CD8-positive, alpha-beta memory T cell (primary cell): ENCODE results near the gene CTDSP2. TPM values are rescaled to one million over a fixed set of nuclear protein-coding genes. Genes with fewer than 3 reads are reported as not detected.
"Not testable (repeated sequence)": the region's sequence is repeated elsewhere in the genome, so short reads cannot be mapped to it uniquely, and the experiment has no call there.

Source experiments
- CTCF ChIA-PET: fragments of 350-600 bp; sonication (Branson Sonifier 250); formaldehyde crosslinking; loops from one replicate; lab custom pipeline; 2021; ENCODE audit warnings: antibody characterized with exemption; lab: Charles Lee
- POLR2A ChIA-PET: fragments of 350-600 bp; sonication (Branson Sonifier 250); formaldehyde crosslinking; loops from one replicate; lab custom pipeline; 2021; ENCODE audit warnings: antibody characterized with exemption; lab: Charles Lee
- DNase-seq, 5 donors: peaks; one replicate each; pipeline versions ENCODE4 v3.0.0 to v3.0.0-alpha.2; 2020 to 2022; ENCODE audit warnings: mixed read lengths in 1 of 5
- H3K27ac ChIP-seq: one replicate; pipeline ENCODE4 v1.7.0; 2013; ENCODE audit warnings: low read depth, mild to moderate bottlenecking, low read length, moderate library complexity
- H3K27me3 ChIP-seq: 2 replicates; pipeline ENCODE4 v1.7.0; 2013; ENCODE audit warnings: low read length, mild to moderate bottlenecking; ENCODE audit not compliant: insufficient read depth, poor library complexity, severe bottlenecking
- H3K36me3 ChIP-seq: 2 replicates; pipeline ENCODE4 v1.7.0; 2013; ENCODE audit warnings: mild to moderate bottlenecking, low read length, moderate library complexity; ENCODE audit not compliant: insufficient read depth
- H3K4me1 ChIP-seq: 2 replicates; pipeline ENCODE4 v1.7.0; 2013; ENCODE audit warnings: mild to moderate bottlenecking, low read length, moderate library complexity; ENCODE audit not compliant: insufficient read depth
- H3K4me3 ChIP-seq: 2 replicates; pipeline ENCODE4 v1.7.0; 2013; ENCODE audit warnings: mild to moderate bottlenecking, low read length
- H3K9me3 ChIP-seq: 2 replicates; pipeline ENCODE4 v1.7.0; 2013; ENCODE audit warnings: mild to moderate bottlenecking, low read length
- H3K27ac Mint-ChIP-seq, 8 donors: one replicate each; pipeline ENCODE4 v1.8.0; 2020 to 2021; ENCODE audit warnings: mixed read lengths in 8 of 8, mild to moderate bottlenecking in 6 of 8, inconsistent platforms in 3 of 8, moderate library complexity in 3 of 8
- H3K27me3 Mint-ChIP-seq, 2 donors: one replicate each; pipeline ENCODE4 v1.8.0; 2020 to 2021; ENCODE audit warnings: mixed read lengths in 2 of 2, mild to moderate bottlenecking in 1 of 2, moderate library complexity in 1 of 2
- H3K36me3 Mint-ChIP-seq, 3 donors: one replicate each; pipeline ENCODE4 v1.8.0; 2020 to 2021; ENCODE audit warnings: mixed read lengths in 3 of 3, inconsistent platforms in 1 of 3, mild to moderate bottlenecking in 1 of 3
- H3K4me1 Mint-ChIP-seq, 3 donors: one replicate each; pipeline ENCODE4 v1.8.0; 2020 to 2021; ENCODE audit warnings: mixed read lengths in 3 of 3, inconsistent platforms in 1 of 3, mild to moderate bottlenecking in 1 of 3
- H3K4me3 Mint-ChIP-seq, 7 donors: one replicate each; pipeline ENCODE4 v1.8.0; 2020 to 2021; ENCODE audit warnings: mixed read lengths in 7 of 7, mild to moderate bottlenecking in 6 of 7, moderate library complexity in 4 of 7, inconsistent platforms in 2 of 7
- H3K9me3 Mint-ChIP-seq, 5 donors: one replicate each; pipeline ENCODE4 v1.8.0; 2020 to 2022; ENCODE audit warnings: mixed read lengths in 5 of 5, mild to moderate bottlenecking in 3 of 5, moderate library complexity in 2 of 5, inconsistent platforms in 1 of 5
- polyA plus RNA-seq: library from polyadenylated mRNA; unstranded; fragments of 300-500 nt; fragmentation: Illumina TruSeq; gene quantifications from one replicate; pipeline ENCODE4 v1.2.3, GENCODE V29; 2021
- total RNA-seq, 2 experiments: library from RNA; stranded (reverse); gene quantifications; one replicate each; pipeline ENCODE4 v1.2.3, GENCODE V29; 2021

CTDSP2 gene
- total and polyA plus RNA-seq, 3 experiments from 2014 or later, result 55.0 to 76.4 (median 72.8) TPM

GRCh38 chr12:57822392-57823130 is 24.0 kb downstream of the CTDSP2 start:
- H3K9me3 ChIP-seq, result no peaks in the 10 kb centered on the region
- Mint-ChIP-seq H3K27me3 (peaks cover 0 to 2% of the 10 kb centered on the region in 2 donors), H3K27ac (peak overlapping the region in 3 of 8 donors; percentile 44 to 79 (median 47)), H3K9me3 (no peaks in the 10 kb centered on the region), H3K36me3 (peaks cover 5 to 84% (median 14%) of the 10 kb centered on the region in 3 donors), H3K4me3 (no peak overlapping the region), H3K4me1 (peaks cover 0 to 8% (median 4%) of the 10 kb centered on the region in 3 donors)
- H3K4me1 ChIP-seq, result no peaks in the 10 kb centered on the region
- DNase-seq, result no peak
- no peaks in the 10 kb centered on the region for H3K27me3 ChIP-seq
- no peak overlapping the region for H3K27ac ChIP-seq
- no peak overlapping the region for H3K4me3 ChIP-seq
- H3K36me3 ChIP-seq, result peaks cover 62% of the 10 kb centered on the region
- ChIA-PET CTCF (interaction anchor here (1.3 kb wide), 1 partner anchor 82 kb away, joined by 3 read pairs; no protein-coding TSS in a partner anchor), POLR2A (no interaction called here)

- H3K27me3 ChIP-seq, result no peaks in the 10 kb centered on the region
- Mint-ChIP-seq H3K4me1 (peaks cover 0 to 8% (median 4%) of the 10 kb centered on the region in 3 donors), H3K9me3 (no peaks in the 10 kb centered on the region), H3K27me3 (peaks cover 0 to 2% of the 10 kb centered on the region in 2 donors), H3K27ac (peak overlapping the region in 2 of 8 donors; percentile 46 to 93), H3K4me3 (no peak overlapping the region), H3K36me3 (peaks cover 5 to 75% (median 14%) of the 10 kb centered on the region in 3 donors)
- no peak overlapping the region for H3K27ac ChIP-seq
- ChIA-PET CTCF (no interaction called here), POLR2A (no interaction called here)
- no peak overlapping the region for H3K4me3 ChIP-seq
- H3K36me3 ChIP-seq, result peaks cover 53% of the 10 kb centered on the region
- no peak for DNase-seq
- H3K4me1 ChIP-seq, result no peaks in the 10 kb centered on the region
- no peaks in the 10 kb centered on the region for H3K9me3 ChIP-seq
These were observed 24.9 kb downstream of the CTDSP2 start for GRCh38 chr12:57821474-57822214.

GRCh38 chr12:57821015-57821414 is 25.5 kb downstream of the CTDSP2 start:
- DNase-seq, H3K27me3 Mint-ChIP-seq, H3K27me3 ChIP-seq, H3K27ac ChIP-seq, H3K9me3 Mint-ChIP-seq, H3K4me3 Mint-ChIP-seq, H3K4me3 ChIP-seq, H3K4me1 Mint-ChIP-seq, POLR2A ChIA-PET, H3K9me3 ChIP-seq, CTCF ChIA-PET, H3K4me1 ChIP-seq: not testable (repeated sequence)
- Mint-ChIP-seq H3K36me3 (peaks cover 5 to 68% (median 14%) of the 10 kb centered on the region in 3 donors), H3K27ac (peak overlapping the region in 2 of 8 donors; percentile 26 to 45)
- peaks cover 47% of the 10 kb centered on the region for H3K36me3 ChIP-seq

DNA sequence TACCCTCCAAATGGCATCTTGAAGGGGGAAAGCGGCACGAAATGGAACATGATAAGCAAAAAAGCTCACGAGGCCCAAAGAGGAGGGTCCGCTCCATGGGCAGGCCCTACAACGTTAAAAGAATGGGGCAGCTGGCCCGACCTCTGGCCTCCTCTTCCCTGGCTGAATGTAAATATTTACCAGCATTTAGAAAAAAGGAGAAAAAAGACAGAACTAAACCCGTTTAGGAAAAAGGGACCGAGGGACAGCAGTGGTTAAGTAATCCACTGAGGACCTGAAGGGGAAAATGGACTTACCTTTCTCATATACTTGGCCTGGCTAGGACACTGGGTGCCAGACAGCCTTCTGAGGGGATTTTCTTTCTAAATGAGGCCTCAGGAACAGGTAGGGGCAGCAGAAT is 26.4 kb downstream of the CTDSP2 start:
- H3K27me3 Mint-ChIP-seq, DNase-seq, H3K4me3 Mint-ChIP-seq, H3K9me3 Mint-ChIP-seq, H3K27me3 ChIP-seq, H3K4me1 Mint-ChIP-seq, POLR2A ChIA-PET, H3K4me3 ChIP-seq, H3K9me3 ChIP-seq, H3K27ac ChIP-seq, H3K4me1 ChIP-seq: not testable (repeated sequence)
- H3K36me3 Mint-ChIP-seq, result peaks cover 0 to 60% (median 9%) of the 10 kb centered on the region in 3 donors
- peaks cover 39% of the 10 kb centered on the region for H3K36me3 ChIP-seq
- CTCF ChIA-PET, result interaction anchor here (2.0 kb wide), 1 partner anchor 12 kb away, joined by 6 read pairs; no protein-coding TSS in a partner anchor
- H3K27ac Mint-ChIP-seq, result peak overlapping the region in 3 of 8 donors; percentile 11 to 61 (median 33)

DNA sequence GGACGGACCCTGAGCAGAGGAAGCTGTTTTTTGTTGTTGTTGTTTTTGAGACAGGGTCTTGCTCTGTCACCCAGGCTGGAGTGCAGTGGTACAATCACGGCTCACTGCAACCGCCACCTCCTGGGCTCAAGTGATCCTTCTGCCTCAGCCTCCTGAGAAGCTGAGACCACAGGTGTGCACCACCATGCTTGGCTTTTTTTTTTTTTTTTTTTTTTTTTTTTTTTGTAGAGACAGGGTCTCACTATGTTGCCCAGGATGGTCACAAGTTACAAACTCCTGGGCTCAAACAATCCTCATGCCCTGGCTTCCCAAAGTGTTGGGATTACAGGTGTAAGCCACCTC is 28.6 kb downstream of the CTDSP2 start:
- ChIA-PET POLR2A (interaction anchor here (1.0 to 1.4 kb wide), 3 partner anchors 29 to 47 kb away, joined by 3 to 9 read pairs (median 3); partner anchors contain the start of gene CTDSP2), CTCF (interaction anchor here (1.1 to 2.1 kb wide), 6 partner anchors 11 to 87 kb away, joined by 3 to 8 read pairs (median 6); no protein-coding TSS in a partner anchor)

GRCh38 chr12:57817261-57817989 is 29.1 kb downstream of the CTDSP2 start:
- peaks cover 3 to 8% (median 4%) of the 10 kb centered on the region in 3 donors for H3K4me1 Mint-ChIP-seq
- POLR2A ChIA-PET, result interaction anchor here (1.4 kb wide), 1 partner anchor 48 kb away, joined by 3 read pairs; no protein-coding TSS in a partner anchor

More for the DNA sequence above, 28.6 kb downstream of the CTDSP2 start:
- not testable (repeated sequence) for H3K4me3 Mint-ChIP-seq, DNase-seq, H3K4me3 ChIP-seq, H3K9me3 Mint-ChIP-seq, H3K4me1 Mint-ChIP-seq, H3K4me1 ChIP-seq, H3K27me3 Mint-ChIP-seq, H3K27ac ChIP-seq, H3K9me3 ChIP-seq, H3K27me3 ChIP-seq
- Mint-ChIP-seq H3K36me3 (peaks cover 0 to 39% (median 3%) of the 10 kb centered on the region in 3 donors), H3K27ac (peak overlapping the region in 1 of 8 donors; percentile 26)
- peaks cover 17% of the 10 kb centered on the region for H3K36me3 ChIP-seq

GRCh38 chr12:57816855-57817151 is 29.7 kb downstream of the CTDSP2 start:
- H3K27ac Mint-ChIP-seq, result no peak overlapping the region
- no peaks in the 10 kb centered on the region for H3K27me3 Mint-ChIP-seq

More at GRCh38 chr12:57817261-57817989, 29.1 kb downstream of the CTDSP2 start:
- Histone ChIP-seq H3K27ac (no peak overlapping the region), H3K27me3 (no peaks in the 10 kb centered on the region), H3K9me3 (no peaks in the 10 kb centered on the region), H3K36me3 (peaks cover 12% of the 10 kb centered on the region), H3K4me3 (no peak overlapping the region), H3K4me1 (no peaks in the 10 kb centered on the region)
- CTCF ChIA-PET, result interaction anchor here (1.1 to 2.1 kb wide), 4 partner anchors 12 to 88 kb away, joined by 3 to 8 read pairs (median 5); no protein-coding TSS in a partner anchor
- peaks cover 0 to 37% (median 0%) of the 10 kb centered on the region in 3 donors for H3K36me3 Mint-ChIP-seq
- H3K27ac Mint-ChIP-seq, result peak overlapping the region in 1 of 8 donors; percentile 26
- no peak overlapping the region for H3K4me3 Mint-ChIP-seq
- no peak for DNase-seq
- H3K27me3 Mint-ChIP-seq, result no peaks in the 10 kb centered on the region
- H3K9me3 Mint-ChIP-seq, result no peaks in the 10 kb centered on the region

More at GRCh38 chr12:57816855-57817151, 29.7 kb downstream of the CTDSP2 start:
- DNase-seq, result no peak
- Mint-ChIP-seq H3K4me3 (no peak overlapping the region), H3K36me3 (peaks cover 0 to 33% (median 2%) of the 10 kb centered on the region in 3 donors), H3K9me3 (no peaks in the 10 kb centered on the region), H3K4me1 (peaks cover 3 to 8% (median 4%) of the 10 kb centered on the region in 3 donors)
- Histone ChIP-seq H3K27me3 (no peaks in the 10 kb centered on the region), H3K4me1 (no peaks in the 10 kb centered on the region), H3K36me3 (peaks cover 5% of the 10 kb centered on the region), H3K27ac (no peak overlapping the region), H3K4me3 (no peak overlapping the region), H3K9me3 (no peaks in the 10 kb centered on the region)
- POLR2A ChIA-PET, result interaction anchor here (1.4 kb wide), 1 partner anchor 48 kb away, joined by 3 read pairs; no protein-coding TSS in a partner anchor
- CTCF ChIA-PET, result interaction anchor here (2.1 kb wide), 1 partner anchor 60 kb away, joined by 5 read pairs; no protein-coding TSS in a partner anchor
